ENCODE data around the gene BTBD7. TPM values are rescaled to one million over a fixed set of nuclear protein-coding genes. Genes with fewer than 3 reads are reported as not detected.

Gene BTBD7
- total and polyA plus RNA-seq, 2 donors (not counting 3 experiments of a cell fraction or from before 2014, with no cell fraction given), result 20.9 to 50.2 TPM

DNA sequence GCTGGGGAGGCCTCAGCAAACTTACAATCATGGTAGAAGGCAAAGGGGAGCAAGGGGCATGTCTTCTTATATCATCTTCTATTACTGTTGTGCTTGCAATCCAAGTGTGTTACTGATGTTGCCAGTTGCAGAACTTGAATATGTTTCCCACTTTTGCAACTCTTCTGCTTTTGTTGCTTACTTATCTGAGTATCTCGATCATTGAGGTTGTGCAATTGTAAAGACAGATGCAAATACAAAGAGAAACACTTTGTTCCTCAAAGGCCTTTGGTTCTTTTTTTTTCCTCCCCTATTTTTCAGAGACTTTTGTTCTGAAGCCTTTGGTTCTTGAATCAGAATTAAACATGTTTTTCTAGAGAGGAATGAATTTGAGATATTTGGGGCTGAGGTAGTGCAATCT is 10.4 kb upstream of the BTBD7 start:
- no peaks in the 10 kb centered on the region for H3K9me1 ChIP-seq (replicated peaks; ENCODE audit: control insufficient read depth, extremely low read depth, insufficient read depth, low read length)
- DNase-seq (ENCODE audit: low read depth, low spot score), result no peak
- H4K20me1 ChIP-seq (replicated peaks; ENCODE audit: control insufficient read depth, extremely low read depth, insufficient read depth, low read length), result no peaks in the 10 kb centered on the region
- no peaks in the 10 kb centered on the region for H3K9me3 ChIP-seq (replicated peaks; ENCODE audit: control insufficient read depth, insufficient read depth, low read length)
- H3K4me1 ChIP-seq (ENCODE audit: control insufficient read depth, extremely low read depth, insufficient read depth, low read length), result no peaks in the 10 kb centered on the region
- BruUV-seq (replicated peaks), result no TSS peak
- H3K4me3 ChIP-seq (replicated peaks in 1 of 3; ENCODE audit: insufficient read depth in 1 of 3, low read depth in 1 of 3, low read length in 3 of 3), result no peak overlapping the region
- H3K27ac ChIP-seq (ENCODE audit: insufficient read depth, low read depth, low read length), result no peak overlapping the region
- dilution Hi-C loops (cut with MboI; ENCODE audit: extremely low pct_ligation_motif_present, low sequenced_read_pairs) (no loop called here), intact Hi-C loops (cut with micrococcal nuclease) (no loop called here)
- TF ChIP-seq MYC (IDR thresholded peaks at IDR 0.05; ENCODE audit: low read depth, low read length) (no peak), POLR2A (IDR thresholded peaks at IDR 0.05; ENCODE audit: low read depth, low read length) (no peak), FOS (IDR thresholded peaks at IDR 0.05; ENCODE audit: borderline replicate concordance, insufficient read depth, low read length) (no peak), JUN (IDR thresholded peaks at IDR 0.05; ENCODE audit: borderline replicate concordance, insufficient read depth, insufficient read length, low read depth) (no peak)
- CTCF ChIA-PET, result interaction anchor here (0.6 kb wide), 1 partner anchor 1280 kb away, joined by 3 read pairs; no protein-coding TSS in a partner anchor
- no peak overlapping the region for H2AFZ ChIP-seq (ENCODE audit: low read depth, low read length)
- POLR2A ChIA-PET, result no interaction called here
- H3K4me2 ChIP-seq (ENCODE audit: insufficient read depth, low read length), result no peak overlapping the region
- H3K27me3 ChIP-seq (ENCODE audit: control insufficient read depth in 2 of 2, insufficient read depth in 2 of 2, low read length in 2 of 2), result no peaks in the 10 kb centered on the region
- FAIRE-seq, result no peak
- H3K79me2 ChIP-seq (ENCODE audit: control insufficient read depth, insufficient read depth, low read length), result no peaks in the 10 kb centered on the region
- no peak overlapping the region for H3K9ac ChIP-seq (replicated peaks; ENCODE audit: extremely low read depth, insufficient read depth, low read length)
- no peaks in the 10 kb centered on the region for H3K36me3 ChIP-seq (ENCODE audit: control insufficient read depth in 2 of 2, extremely low read depth in 1 of 2, insufficient read depth in 2 of 2, low read length in 2 of 2)

DNA sequence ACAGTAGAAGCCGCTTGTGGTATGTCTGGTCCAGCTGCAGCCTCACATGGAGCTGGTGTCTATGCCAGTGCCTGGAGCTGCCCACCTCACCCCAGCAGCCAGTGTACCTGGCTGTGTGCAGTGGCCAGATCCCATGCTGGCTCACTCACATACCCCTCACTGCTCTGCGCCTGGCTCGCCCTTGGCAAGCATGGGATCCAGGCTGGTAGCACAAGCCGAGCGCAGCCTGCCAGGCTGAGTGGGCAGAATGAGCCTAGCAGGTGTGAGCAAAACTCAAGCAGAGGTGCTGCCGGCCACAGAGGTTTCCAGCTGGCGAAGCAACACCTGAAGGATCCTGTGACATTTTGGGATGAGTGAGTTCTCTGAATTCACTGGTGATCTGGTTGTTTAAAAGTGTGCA is 5.0 kb upstream of the BTBD7 start:
- FAIRE-seq (no peak), DNase-seq (ENCODE audit: low read depth, low spot score) (no peak)
- Histone ChIP-seq H2AFZ (ENCODE audit: low read depth, low read length) (no peak overlapping the region), H3K4me1 (ENCODE audit: control insufficient read depth, extremely low read depth, insufficient read depth, low read length) (peaks cover 7% of the 10 kb centered on the region), H3K27me3 (ENCODE audit: control insufficient read depth in 2 of 2, insufficient read depth in 2 of 2, low read length in 2 of 2) (no peaks in the 10 kb centered on the region), H3K36me3 (ENCODE audit: control insufficient read depth in 2 of 2, extremely low read depth in 1 of 2, insufficient read depth in 2 of 2, low read length in 2 of 2) (no peaks in the 10 kb centered on the region), H3K27ac (ENCODE audit: insufficient read depth, low read depth, low read length) (no peak overlapping the region), H4K20me1 (replicated peaks; ENCODE audit: control insufficient read depth, extremely low read depth, insufficient read depth, low read length) (no peaks in the 10 kb centered on the region), H3K4me3 (replicated peaks in 1 of 3; ENCODE audit: insufficient read depth in 1 of 3, low read depth in 1 of 3, low read length in 3 of 3) (no peak overlapping the region), H3K79me2 (ENCODE audit: control insufficient read depth, insufficient read depth, low read length) (no peaks in the 10 kb centered on the region), H3K9ac (replicated peaks; ENCODE audit: extremely low read depth, insufficient read depth, low read length) (no peak overlapping the region), H3K9me1 (replicated peaks; ENCODE audit: control insufficient read depth, extremely low read depth, insufficient read depth, low read length) (no peaks in the 10 kb centered on the region), H3K9me3 (replicated peaks; ENCODE audit: control insufficient read depth, insufficient read depth, low read length) (no peaks in the 10 kb centered on the region), H3K4me2 (ENCODE audit: insufficient read depth, low read length) (no peak overlapping the region)
- intact Hi-C loops (cut with micrococcal nuclease) (loop anchor here (10.0 kb wide), 1 partner anchor 223 kb away; the partner anchor contains the start of gene ITPK1), dilution Hi-C loops (cut with MboI; ENCODE audit: extremely low pct_ligation_motif_present, low sequenced_read_pairs) (no loop called here)
- TF ChIP-seq JUN (IDR thresholded peaks at IDR 0.05; ENCODE audit: borderline replicate concordance, insufficient read depth, insufficient read length, low read depth) (no peak), MYC (IDR thresholded peaks at IDR 0.05; ENCODE audit: low read depth, low read length) (no peak), POLR2AphosphoS5 (IDR thresholded peaks at IDR 0.05; ENCODE audit: insufficient read depth, low read depth, low read length) (no peak), GATA2 (IDR thresholded peaks at IDR 0.05; ENCODE audit: insufficient read depth, insufficient read length, low read depth, low read length) (no peak), EZH2 (IDR thresholded peaks at IDR 0.05; ENCODE audit: borderline replicate concordance, low read depth, low read length, severe bottlenecking) (no peak), FOS (IDR thresholded peaks at IDR 0.05; ENCODE audit: borderline replicate concordance, insufficient read depth, low read length) (no peak), POLR2A (IDR thresholded peaks at IDR 0.05; ENCODE audit: low read depth, low read length) (no peak)
- TF ChIP-seq, protein P1, sequence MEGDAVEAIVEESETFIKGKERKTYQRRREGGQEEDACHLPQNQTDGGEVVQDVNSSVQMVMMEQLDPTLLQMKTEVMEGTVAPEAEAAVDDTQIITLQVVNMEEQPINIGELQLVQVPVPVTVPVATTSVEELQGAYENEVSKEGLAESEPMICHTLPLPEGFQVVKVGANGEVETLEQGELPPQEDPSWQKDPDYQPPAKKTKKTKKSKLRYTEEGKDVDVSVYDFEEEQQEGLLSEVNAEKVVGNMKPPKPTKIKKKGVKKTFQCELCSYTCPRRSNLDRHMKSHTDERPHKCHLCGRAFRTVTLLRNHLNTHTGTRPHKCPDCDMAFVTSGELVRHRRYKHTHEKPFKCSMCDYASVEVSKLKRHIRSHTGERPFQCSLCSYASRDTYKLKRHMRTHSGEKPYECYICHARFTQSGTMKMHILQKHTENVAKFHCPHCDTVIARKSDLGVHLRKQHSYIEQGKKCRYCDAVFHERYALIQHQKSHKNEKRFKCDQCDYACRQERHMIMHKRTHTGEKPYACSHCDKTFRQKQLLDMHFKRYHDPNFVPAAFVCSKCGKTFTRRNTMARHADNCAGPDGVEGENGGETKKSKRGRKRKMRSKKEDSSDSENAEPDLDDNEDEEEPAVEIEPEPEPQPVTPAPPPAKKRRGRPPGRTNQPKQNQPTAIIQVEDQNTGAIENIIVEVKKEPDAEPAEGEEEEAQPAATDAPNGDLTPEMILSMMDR (IDR thresholded peaks at IDR 0.05; ENCODE audit: extremely low read depth in 1 of 2, insufficient read depth in 1 of 2, low read depth in 1 of 2, low read length in 2 of 2), result no peak
- TF ChIP-seq, protein P2, sequence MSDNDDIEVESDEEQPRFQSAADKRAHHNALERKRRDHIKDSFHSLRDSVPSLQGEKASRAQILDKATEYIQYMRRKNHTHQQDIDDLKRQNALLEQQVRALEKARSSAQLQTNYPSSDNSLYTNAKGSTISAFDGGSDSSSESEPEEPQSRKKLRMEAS (IDR thresholded peaks at IDR 0.05; ENCODE audit: insufficient read depth, insufficient read length), result no peak
- ChIA-PET POLR2A (no interaction called here), CTCF (interaction anchor here (1.4 kb wide), 1 partner anchor 88 kb away, joined by 3 read pairs; no protein-coding TSS in a partner anchor)
- no TSS peak for BruUV-seq (replicated peaks)

Data from endothelial cell of umbilical vein (primary cell).